Glomerular visceral epithelial cell (primary cell): ENCODE measurements around the gene NUDT8.
A peak's percentile ranks its signal among the peaks of the same experiment; 100 is the strongest.

ENCODE experiments used
- DNase-seq: peaks from one replicate; pipeline ENCODE4 v3.0.0-alpha.2; 2016; ENCODE audit errors: extremely low spot score

Gene NUDT8, protein sequence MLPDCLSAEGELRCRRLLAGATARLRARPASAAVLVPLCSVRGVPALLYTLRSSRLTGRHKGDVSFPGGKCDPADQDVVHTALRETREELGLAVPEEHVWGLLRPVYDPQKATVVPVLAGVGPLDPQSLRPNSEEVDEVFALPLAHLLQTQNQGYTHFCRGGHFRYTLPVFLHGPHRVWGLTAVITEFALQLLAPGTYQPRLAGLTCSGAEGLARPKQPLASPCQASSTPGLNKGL

DNA sequence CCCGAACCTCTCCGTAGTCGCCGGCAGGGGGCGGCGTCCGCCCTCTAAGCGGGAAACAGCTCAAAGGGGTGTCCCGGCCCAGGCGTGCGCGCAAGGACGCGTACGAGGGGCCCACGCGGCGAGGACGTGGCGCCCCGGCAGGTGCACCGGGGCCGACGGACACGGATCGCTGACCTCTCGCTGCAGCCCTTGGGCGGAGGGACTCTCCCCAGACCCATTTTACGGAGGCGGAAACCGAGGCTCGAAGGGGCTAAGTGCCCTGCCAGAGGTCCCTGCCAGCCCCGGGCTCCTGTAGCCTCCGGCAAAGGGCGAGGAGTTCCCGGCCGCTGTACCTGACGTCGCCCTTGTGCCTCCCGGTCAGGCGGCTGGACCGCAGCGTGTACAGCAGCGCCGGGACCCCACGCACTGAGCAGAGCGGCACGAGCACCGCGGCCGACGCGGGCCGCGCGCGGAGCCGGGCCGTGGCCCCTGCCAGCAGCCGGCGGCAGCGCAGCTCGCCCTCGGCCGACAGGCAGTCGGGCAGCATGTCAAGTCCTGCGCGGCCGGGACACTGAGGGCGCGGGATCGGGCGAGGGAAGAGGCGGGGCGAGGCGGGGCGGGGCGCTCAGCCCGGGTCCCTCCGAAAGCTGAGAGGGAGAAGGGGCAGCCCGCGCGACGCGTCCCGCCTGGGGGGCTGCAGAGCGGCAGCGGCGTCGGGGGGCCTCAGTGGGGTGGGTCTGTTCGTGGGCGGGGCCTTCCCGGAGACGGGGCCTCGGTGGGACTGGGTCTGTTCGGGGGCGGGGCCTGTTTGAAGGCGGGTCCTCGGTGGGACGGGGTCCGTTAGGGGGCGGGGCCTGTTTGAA lies at the start of gene NUDT8:
Gene NUDT8, minus strand, starts transcription at position 552 of the 842 bp plus-strand sequence. Its CDS starts 26 bp downstream, at position 526.
- DNase-seq = peak; percentile 82

DNA sequence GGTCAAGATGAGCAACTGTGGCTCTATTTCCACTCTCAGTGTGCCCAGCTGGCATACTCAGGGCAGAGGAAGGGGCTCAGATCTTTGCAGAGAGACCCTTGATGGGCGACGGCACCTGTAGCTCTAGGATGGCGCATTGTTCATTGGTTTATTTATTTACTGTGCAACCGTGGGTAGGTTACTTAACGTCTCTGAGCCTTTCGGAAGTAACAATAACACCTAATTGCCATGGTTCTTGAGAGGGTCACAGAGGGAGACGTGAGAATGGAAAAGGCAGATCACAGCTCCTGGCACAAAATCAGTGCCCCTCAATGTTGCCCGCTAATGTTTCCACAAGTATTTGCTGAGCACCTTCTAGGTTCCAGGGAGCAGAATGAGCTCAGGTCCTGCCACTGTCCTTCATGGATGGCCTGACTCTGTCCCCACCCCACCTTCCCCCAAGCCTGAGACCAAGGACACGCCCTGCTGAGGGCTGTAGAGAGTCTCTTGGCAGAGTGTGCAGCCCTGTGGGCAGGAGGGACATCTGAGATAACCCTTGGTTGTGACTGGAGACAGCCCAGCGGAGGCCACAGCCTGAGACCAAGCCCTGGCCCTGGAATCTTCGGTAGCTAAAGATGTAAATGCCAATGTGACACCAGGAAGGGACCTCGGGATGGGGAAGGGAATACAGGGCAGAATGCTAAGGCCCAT lies 45.5 kb upstream of the NUDT8 start:
- DNase-seq = no peak

DNA sequence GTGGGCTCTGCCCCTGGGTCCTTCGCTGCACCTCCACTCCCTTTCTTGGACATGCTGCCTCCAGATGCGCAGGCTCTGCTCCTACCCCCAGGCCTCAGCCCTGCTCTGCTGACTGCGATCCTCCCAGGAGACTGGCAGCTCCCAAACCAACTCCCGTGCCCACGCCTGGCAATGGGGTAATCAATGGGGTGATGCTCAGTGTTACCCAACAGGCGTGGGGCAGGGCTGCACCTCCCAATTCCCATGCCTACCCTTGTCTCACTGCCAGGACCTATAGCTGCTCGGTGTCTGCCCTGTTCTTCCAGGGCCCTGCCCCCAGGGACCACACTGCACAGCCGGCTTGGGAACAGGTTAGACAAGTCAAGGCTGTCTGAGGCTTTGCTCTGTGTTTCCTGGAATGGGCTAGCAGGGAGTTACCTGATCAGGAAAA lies 44.7 kb upstream of the NUDT8 start, which contains the start of gene ALDH3B2:
Gene ALDH3B2, minus strand, starts transcription at position 182 of the 430 bp plus-strand sequence. CDS start 7,688 bp downstream, outside the sequence.
- no peak for DNase-seq

DNA sequence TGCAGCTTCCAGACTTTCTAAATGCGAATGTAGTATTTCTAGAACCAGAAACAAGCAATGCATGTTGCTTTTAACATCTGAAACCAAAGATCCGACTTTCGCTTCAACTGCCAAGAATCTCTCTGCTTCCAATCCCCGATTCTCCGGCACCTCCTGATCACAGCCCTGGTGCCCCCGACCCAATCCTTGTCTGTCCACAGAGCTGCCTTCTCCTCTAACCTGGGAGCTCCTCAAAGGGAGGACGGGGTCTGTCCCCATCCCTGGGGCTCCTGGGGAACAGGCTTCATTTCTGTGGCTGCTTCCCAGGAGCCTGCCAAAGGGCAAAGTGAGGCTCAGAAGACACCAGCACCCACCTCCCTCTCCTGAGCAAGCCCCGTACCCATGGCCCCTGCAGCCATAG lies 44.2 kb upstream of the NUDT8 start:
- no peak for DNase-seq

DNA sequence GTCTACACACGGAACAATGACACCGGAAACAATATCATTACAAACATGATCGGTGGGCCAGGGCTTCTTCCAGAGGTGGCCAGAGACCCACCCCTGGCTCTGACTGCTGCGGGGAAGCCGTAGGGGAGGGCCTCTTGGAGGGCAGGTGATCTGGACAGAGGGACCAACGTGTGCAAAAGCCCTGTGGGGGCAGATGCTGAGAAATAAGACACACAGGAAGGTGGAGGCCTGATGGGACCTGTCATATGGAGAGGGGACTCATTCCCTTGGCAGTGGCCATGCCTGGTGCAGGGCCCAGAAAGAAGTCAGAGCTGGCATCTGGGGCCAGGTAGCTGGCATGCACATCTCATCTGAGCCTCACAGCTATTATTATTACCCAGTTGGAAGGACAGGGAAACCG lies 43.6 kb upstream of the NUDT8 start:
- no peak for DNase-seq

DNA sequence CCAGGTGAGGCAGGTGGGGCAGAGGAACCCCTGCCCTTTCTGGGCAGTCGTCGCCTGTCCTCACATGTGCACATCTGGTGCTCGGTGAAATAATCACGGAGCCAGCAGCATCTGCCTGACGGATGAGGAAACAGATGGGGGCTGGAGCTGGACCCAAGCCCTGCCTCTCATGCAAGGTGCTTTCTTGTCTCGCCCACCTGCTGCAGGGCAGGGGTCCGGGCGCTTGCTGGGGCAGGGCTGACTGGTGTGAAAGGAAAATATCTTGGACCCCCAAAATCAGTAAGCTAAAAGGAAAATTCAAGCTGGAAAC lies 41.4 kb upstream of the NUDT8 start:
- no peak for DNase-seq

DNA sequence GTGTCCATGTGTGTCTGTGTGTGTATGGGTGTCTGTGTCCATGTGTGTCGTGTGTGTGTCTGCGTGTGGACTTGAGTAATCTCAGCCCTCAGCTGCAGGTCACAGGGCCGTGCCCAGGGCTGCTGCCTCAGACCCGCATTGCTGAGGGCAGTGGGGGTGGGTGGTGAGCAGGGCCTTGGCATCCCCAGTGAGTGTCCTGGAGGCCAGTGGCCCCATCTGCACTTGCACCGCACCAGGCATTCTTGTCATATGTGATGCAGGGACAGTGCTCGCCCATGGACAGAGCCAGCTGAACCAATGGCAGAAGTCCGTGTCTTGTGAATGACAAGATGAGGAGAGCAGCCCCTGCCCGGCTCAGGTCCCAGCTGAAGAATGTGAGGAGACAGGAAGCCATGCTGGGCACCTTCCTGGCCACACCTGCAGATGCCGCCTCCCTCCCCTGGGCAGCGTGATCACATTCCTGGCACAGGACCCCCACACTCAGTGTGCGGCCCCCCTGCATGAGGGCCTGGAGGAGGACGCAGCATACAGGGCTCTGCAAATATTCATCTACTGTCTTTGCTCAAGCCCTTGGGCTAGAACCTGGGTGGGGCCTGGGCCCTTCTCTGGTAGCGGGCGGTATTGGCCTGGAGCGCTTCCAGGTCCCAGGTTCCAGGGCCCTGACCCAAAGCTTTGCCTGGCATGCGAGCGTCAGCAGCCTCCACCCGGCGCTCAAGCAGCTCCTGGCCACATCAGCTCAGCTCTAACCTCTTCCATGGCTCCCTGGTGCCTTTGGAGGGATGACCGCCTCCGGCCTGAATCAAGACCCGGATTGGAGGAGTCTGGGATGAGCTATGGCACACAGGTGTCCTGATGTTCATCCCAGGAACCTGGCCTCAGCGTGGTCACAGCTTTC lies 40.8 kb upstream of the NUDT8 start:
- no peak for DNase-seq

DNA sequence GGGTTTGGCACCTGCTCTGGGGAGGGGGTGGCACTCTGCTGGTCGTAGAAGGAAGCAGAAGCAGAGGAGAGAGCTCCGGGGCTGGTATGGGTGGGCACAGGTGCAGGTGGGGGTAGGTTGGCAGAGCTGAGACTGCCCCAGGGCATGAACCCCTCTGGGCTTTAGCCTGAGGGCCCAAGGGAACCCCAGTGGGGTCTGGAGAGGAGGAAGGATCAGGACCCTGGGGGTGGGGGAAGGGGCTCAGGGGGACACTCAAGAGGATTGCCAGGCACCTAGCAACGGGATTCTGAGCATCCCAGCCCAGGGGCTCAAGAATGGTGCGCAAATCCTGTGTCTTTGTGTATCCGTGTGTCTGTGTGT lies 38.4 kb upstream of the NUDT8 start:
- DNase-seq = no peak

DNA sequence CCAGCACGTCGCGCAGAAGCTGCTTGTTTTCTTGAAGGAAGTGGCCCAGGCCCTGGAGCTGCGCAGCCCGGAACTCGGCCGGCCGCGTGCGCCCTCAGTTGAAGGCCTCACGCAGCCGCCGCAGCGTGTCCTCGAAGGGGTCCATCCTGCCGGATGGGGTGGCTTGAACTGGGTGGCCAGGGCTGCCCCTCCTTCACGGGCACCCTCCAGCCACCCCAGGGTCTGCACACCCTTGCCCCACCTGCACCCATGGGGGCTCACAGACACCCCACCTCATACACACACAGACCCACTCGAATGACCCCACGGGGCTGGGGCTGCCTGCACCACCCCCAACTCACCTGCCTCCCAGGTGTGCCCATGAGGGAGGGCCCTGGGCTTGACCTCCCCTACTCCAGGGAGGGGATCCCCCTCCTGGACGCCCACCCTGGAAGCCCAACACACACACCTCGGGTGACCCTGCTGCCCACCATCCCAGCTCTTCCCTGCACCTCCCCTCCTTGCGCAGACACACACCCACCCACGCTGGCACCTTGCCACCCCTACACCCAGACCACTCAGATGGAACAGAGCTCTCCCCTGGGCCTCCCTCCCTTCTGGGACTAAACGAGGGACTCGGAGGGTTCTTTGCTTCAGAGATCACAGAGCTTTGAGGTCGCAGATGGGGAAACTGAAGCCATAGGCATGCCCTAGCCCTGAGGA lies 37.9 kb upstream of the NUDT8 start:
- no peak for DNase-seq

DNA sequence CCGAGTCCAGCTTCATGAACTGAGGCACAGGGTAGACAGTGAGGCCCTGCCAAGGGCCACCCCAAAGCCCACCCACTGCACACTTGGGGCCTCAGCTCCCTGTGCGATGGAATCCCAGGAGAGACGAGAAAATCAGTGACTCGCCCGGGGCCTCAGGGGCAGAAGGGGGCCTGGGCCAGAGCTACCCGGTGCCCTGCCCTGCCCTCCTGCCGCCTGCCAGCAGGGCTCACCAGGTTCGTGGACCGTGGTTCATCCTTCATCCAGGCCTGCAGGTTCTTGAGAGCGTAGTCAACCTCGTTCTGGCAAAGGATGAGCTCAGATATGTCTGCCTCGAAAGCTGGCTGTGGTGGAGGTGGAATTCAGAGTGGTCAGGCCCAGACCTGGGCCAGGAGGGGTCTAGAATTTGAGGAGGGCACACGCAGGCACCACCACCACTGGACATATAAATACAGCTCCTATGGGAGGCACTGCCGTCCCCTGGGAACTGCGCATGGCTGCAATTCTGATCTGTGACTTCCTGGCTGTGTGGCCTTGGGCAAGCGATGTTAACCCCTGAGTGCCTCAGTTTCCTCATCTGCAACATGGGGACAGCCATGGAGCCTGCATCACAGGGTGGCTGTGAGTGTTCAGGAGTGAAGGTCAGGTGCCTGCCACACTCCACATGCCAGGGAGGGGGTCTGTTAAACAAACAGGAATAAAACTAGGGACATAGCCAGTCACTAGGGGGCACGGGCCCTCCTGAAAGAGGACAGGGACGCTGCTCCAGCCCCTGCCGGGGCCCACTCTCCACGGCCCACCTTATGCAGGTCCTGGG lies 37.1 kb upstream of the NUDT8 start:
- no peak for DNase-seq

DNA sequence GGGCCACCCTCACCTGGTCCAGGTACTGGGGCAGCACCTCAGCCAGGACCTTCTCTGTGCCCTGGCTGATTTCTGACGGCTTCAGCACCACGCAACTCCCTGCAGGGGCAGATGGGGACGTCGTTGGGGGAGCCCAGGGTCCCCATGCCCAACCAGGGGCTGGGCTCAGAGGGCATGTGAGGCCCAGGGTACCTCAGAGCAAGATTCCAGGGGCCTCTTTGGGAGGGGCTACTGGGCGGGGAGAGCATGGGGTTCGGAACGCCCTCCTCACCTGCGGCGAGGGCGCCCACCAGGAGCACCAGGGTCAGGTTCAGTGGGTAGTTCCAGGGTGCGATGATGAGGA lies 36.5 kb upstream of the NUDT8 start:
- DNase-seq = no peak

DNA sequence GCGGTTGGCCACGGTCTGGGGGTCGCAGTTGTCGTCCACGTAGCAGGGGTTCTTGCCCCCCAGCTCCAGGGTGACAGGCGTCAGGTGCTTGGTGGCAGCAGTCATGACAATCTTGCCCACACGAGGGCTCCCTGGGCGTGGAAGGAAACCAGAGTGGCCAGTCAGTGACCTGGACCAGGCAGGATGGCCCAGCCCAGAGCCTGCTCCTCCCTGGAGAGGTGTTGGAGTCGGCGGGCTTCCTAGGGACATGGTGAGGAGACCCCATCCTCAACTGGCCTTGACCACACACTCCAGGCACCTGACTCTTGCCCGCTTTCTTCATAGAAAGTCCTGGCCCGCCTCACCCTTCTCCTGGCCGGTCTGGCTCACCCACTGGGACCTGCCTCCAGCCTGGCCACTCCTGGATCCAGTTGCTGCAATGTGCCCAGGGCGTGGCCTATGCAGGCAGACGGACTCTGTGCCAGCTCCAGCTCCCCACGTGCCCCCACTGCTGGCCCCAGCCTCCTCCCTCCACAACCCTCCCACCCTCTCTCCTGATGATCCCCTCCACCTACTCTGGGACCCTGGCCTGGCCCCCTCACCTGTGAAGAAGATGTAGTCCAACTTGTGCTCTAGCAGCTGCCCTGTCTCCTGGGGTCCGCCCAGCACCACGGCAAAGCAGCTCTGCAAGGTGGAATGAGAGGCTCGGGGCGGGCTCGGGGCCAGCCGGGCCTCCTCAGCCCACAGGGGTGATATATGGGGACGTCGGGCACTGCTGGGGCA lies 36.0 kb upstream of the NUDT8 start:
- no peak for DNase-seq

DNA sequence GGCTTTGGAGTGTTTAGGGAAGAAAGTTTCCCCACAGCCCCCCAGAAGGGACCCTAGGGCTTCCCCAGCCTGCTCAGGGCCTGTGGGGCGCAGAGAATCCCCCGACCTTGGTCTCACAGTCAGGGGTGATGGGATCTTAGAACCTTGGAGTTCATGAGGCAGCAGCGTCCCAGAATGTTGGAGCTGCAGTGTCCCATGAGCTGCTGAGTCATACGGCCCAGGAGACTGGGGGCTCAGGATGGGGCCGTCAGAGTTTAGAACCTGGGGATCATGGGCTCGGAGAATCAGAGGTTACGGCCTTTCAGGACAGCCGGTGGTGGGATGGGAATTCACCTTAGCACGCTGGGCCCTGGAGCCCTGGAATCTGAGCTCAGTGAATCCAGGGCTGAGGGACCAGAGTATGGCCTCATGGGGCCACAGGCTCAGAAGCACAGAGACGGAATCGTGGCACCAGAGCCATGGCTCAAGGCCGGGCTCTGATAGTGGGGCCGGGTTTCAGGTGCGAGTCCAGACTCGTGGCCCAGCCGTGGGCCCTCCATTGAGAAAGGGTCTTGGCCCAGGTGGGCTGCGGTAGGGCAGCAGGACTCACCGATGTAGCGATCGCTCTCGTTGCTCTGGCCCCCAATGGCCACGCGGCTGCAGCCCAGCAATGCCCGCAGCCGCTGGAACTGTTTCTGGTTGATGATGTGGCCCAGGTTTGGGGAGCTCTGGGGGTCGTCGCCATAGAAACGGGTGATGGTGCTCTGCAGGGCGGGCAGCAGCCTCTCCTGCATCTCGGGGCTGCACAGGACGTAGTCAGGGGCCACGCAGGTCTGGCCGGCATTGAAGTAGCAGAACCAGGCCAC lies 35.2 kb upstream of the NUDT8 start:
- DNase-seq = no peak

DNA sequence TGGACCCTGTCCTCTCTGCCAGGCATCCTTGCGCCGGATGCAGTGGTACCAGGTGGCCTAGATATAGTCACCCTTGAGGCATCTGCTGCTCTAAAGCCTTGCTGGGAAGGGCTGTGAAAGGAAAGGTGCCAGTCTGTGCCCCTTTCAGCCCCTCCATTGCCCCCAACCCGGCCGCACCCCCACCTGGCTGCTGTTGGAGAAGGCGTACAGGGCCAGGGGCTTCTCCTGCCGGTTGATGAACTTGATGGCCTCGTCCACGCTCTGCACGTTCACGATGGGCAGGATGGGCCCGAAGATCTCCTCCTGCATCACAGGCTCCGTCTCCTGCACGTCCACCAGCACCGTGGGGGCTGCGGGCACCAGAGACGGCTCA lies 34.5 kb upstream of the NUDT8 start:
- DNase-seq = no peak

DNA sequence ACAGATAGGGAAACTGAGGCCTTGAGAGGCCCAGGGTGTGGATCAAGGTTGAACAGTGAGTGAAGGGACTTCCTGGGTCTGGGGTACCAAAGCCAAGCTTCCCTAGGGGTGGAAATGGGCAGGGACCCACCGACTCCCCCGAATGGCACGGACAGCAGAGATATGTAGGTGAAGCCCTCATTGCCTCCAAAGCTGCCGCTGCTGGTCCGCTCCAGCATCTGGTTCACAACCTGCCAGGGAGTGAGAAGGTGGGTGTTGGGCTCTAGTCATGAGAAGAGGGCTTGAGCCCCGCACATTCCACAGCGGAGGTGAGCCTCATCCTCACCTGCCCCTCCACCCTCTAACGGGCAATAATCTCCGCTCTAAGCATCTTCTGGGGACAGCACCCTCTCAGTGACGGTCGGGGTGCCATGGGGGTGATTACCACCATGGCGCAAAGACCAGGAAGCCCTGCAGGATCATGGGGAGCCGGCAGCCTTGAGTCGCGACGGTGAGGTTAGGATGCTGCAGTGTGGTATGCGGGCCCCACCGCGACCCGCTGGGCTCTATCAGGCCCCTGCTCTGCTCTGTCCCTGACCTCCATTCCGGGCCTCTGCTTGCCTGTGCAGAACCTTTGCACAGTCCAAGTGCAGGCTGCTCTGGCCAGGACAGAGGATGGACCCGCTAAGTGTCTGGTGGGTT lies 33.9 kb upstream of the NUDT8 start:
- no peak for DNase-seq

DNA sequence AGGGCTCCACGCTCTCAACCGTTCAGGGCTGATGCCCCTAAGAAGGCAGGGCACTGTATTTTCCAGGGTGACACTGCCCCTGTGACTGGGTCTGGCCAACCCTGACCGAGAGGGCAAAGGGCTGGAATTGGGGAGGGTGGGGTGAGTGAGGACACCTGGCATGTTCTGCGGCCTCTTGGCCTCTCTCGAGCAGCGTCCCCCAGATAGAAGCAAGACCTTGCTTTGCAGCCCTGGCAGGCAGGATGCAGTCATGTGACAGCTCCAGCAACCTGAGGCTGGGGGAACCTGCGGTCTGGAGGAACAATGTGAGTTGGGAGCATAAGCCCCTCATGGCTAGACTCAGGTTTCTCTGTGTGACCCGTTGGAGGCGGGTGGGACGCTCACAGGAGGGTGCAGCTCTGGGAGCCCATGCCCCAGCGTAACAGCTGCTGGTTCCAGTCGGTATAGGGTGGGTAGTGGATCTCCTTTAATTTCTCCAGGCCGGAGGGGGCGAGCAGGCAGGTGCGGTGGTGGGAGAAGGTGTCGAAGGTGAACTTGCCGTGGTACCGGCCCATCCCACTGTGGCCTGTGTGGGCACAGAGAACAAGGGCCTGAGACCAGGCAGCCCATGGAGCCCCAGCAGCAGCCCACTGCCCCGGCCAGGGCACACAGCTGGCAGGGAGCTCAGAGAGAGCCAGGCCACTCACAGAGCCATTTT lies 33.2 kb upstream of the NUDT8 start:
- DNase-seq = no peak

DNA sequence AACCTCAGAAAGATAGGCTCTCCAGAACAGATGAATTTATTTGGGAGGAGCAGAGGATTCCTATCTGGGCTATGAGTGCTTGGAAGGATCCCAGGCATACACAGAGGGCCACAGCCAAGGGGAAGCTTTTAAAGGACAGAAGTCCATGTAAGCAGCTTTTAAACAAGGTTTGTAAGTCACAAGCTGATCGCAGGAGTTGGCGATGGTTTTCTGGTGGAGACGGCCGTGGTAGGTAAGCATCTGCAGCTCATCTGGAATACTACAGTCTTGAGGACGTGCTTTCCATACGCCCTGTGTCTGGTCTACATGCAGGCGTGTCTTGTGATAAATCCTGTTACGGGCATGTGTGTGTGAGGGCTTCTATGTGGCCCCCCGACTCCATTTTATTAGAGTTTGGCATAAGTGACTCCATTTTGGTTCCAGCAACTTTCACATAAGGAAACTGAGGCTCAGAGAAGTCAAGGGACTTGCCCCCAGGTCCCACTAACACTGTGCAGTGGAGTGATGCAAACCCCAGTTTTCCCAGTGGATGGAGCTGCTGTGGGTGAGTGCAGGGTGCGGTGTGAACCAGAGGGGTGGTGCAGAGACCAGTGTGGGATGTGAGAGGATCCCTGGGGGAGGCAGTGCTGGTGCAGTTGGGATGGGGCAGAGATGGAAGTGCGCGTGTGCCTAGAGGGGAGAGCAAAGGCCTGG lies 32.6 kb upstream of the NUDT8 start:
- no peak for DNase-seq
